Retinal pigment epithelial cell (primary cell): ENCODE data around the gene DUT.

ENCODE experiments used
- DNase-seq: peaks from one replicate; pipeline ENCODE4 v3.0.0-alpha.2; 2010; ENCODE audit warnings: low read depth
- H3K4me3 ChIP-seq: 2 replicates; pipeline ENCODE4 v1.5.1; 2011; ENCODE audit warnings: mild to moderate bottlenecking, low read length, control low read depth, moderate library complexity
- CTCF ChIP-seq: conservative IDR thresholded peaks from 2 replicates; pipeline ENCODE4 v1.5.1; 2011; ENCODE audit warnings: low read depth, low read length, control low read depth, inconsistent platforms

Gene DUT

GRCh38 chr15:48388016-48388851 lies 57.0 kb downstream of the DUT start:
- TF ChIP-seq CTCF = no peak
- DNase-seq = no peak
- no peak overlapping the region for H3K4me3 ChIP-seq

- no peak overlapping the region for H3K4me3 ChIP-seq
- no peak for TF ChIP-seq CTCF
- no peak for DNase-seq
These were observed 57.7 kb downstream of the DUT start for GRCh38 chr15:48388910-48389309.

GRCh38 chr15:48389691-48390143 lies 58.5 kb downstream of the DUT start:
- TF ChIP-seq CTCF = no peak
- no peak for DNase-seq
- H3K4me3 ChIP-seq = no peak overlapping the region

- no peak overlapping the region for H3K4me3 ChIP-seq
- no peak for TF ChIP-seq CTCF
- no peak for DNase-seq
These were observed 60.7 kb downstream of the DUT start for GRCh38 chr15:48391950-48392349.

GRCh38 chr15:48392356-48392755 lies 61.1 kb downstream of the DUT start:
- DNase-seq = no peak
- no peak for TF ChIP-seq CTCF
- H3K4me3 ChIP-seq = no peak overlapping the region
